K562 (cell line): ENCODE results near the gene MBD6. TPM values are rescaled to one million over a fixed set of nuclear protein-coding genes. Genes with fewer than 3 reads are reported as not detected.

Source experiments
- ARNT ChIP-seq, 2 experiments: fragments of 450-650 bp; IDR thresholded peaks; 2 replicates each; pipeline ENCODE4 v1.6.1; 2016; ENCODE audit warnings: mild to moderate bottlenecking in 1 of 2
- CAMTA2 ChIP-seq: fragments of 250-450 bp; sonication (Bioruptor Pico); conservative IDR thresholded peaks from 2 replicates; pipeline ENCODE4 v1.5.1; 2022
- CC2D1A ChIP-seq: fragments of 450-650 bp; IDR thresholded peaks from 2 replicates; pipeline ENCODE4 v1.6.1; 2017; ENCODE audit warnings: mild to moderate bottlenecking
- CHD2 ChIP-seq: IDR thresholded peaks from 2 replicates; pipeline ENCODE4 v1.6.1; 2011; ENCODE audit warnings: low read depth, low read length
- ELF4 ChIP-seq: fragments of 450-650 bp; formaldehyde crosslinking; IDR thresholded peaks from 2 replicates; pipeline ENCODE4 v1.4.0; 2022; ENCODE audit warnings: missing genetic modification characterization
- FOXP1 ChIP-seq: sonication (generic); formaldehyde crosslinking; IDR thresholded peaks from 2 replicates; pipeline ENCODE4 v1.8.0; 2022; ENCODE audit warnings: mild to moderate bottlenecking, missing genetic modification reagents
- GABPB2 ChIP-seq: fragments of 250-450 bp; sonication (Bioruptor Pico); conservative IDR thresholded peaks from 2 replicates; pipeline ENCODE4 v1.5.1; 2021; ENCODE audit warnings: mild to moderate bottlenecking
- HMBOX1 ChIP-seq: sonication (generic); IDR thresholded peaks from 2 replicates; pipeline ENCODE4 v1.6.1; 2016
- RBM34 ChIP-seq: fragments of 200-400 bp; formaldehyde crosslinking; IDR thresholded peaks from 2 replicates; pipeline ENCODE4 v1.6.1; 2018; ENCODE audit warnings: low read length, borderline replicate concordance; ENCODE audit not compliant: insufficient read depth
- RHOXF2B ChIP-seq: fragments of 250-450 bp; sonication (Bioruptor Pico); conservative IDR thresholded peaks from 2 replicates; pipeline ENCODE4 v1.5.1; 2021
- SAFB2 ChIP-seq: fragments of 200-400 bp; formaldehyde crosslinking; IDR thresholded peaks from 2 replicates; pipeline ENCODE4 v1.6.1; 2018; ENCODE audit warnings: borderline replicate concordance, low read length, low read depth, moderate library complexity; ENCODE audit not compliant: severe bottlenecking
- SMARCA4 ChIP-seq: fragments of 450-650 bp; IDR thresholded peaks from 2 replicates; pipeline ENCODE4 v1.6.1; 2016
- THAP12 ChIP-seq: fragments of 250-450 bp; sonication (Bioruptor Pico); IDR thresholded peaks from 2 replicates; pipeline ENCODE4 v1.9.0; 2021; ENCODE audit warnings: mild to moderate bottlenecking, inconsistent platforms
- VEZF1 ChIP-seq: fragments of 200-800 bp; sonication (Bioruptor generic); IDR thresholded peaks from 2 replicates; pipeline ENCODE4 v1.6.1; 2017; ENCODE audit warnings: missing genetic modification characterization, missing compliant biosample characterization
- ZBTB12 ChIP-seq: fragments of 250-450 bp; sonication (Bioruptor Pico); IDR thresholded peaks from 2 replicates; pipeline ENCODE4 v1.4.0; 2020
- ZC3H11A ChIP-seq: IDR thresholded peaks from 2 replicates; pipeline ENCODE4 v1.6.1; 2012; ENCODE audit warnings: low read depth, low read length, improper control_type of control experiment
- ZFX ChIP-seq: sonication (generic); formaldehyde crosslinking; IDR thresholded peaks from 2 replicates; pipeline ENCODE4 v1.8.0; 2022; ENCODE audit warnings: mild to moderate bottlenecking, missing genetic modification reagents, moderate library complexity
- ZNF655 ChIP-seq: fragments of 250-450 bp; sonication (Bioruptor Pico); IDR thresholded peaks from 2 replicates; pipeline ENCODE4 v1.5.0; 2021
- ZNF830 ChIP-seq: fragments of 250-450 bp; sonication (Bioruptor Pico); IDR thresholded peaks from 2 replicates; pipeline ENCODE4 v1.5.0; 2021; ENCODE audit warnings: mild to moderate bottlenecking
- ZSCAN29 ChIP-seq: fragments of 450-650 bp; IDR thresholded peaks from 2 replicates; pipeline ENCODE4 v1.6.1; 2017
- polyA plus RNA-seq, 8 experiments: library from polyadenylated mRNA; depleted of rRNA in 4 of 8; stranded (reverse) in 5 of 8; unstranded in 3 of 8; fragments of >200 nt; fragmentation: Nextera tagmentation in 2 of 8; fragmentation: Illumina TruSeq in 1 of 8; extraction: Ambion mirVana in 2 of 8; extraction: Trizol in 1 of 8; gene quantifications; 2 replicates each; pipeline versions ENCODE4 v1.2.1 to v1.2.3, GENCODE V29; 2011 to 2014; ENCODE audit warnings: inconsistent platforms in 1 of 8, missing spikeins in 1 of 8
- total RNA-seq, 7 experiments: library from RNA; depleted of rRNA in 6 of 7; stranded (reverse); fragments of >200 nt in 6 of 7; fragmentation: Illumina TruSeq in 2 of 7; extraction: Trizol in 2 of 7; gene quantifications; 2 replicates each; pipeline versions ENCODE4 v1.2.1 to v1.2.3, GENCODE V29; 2011 to 2021; ENCODE audit warnings: low replicate concordance in 1 of 7

MBD6 gene
- total and polyA plus RNA-seq, 9 of the 15 experiments (the other 6 are each of a cell fraction or from before 2014, with no cell fraction given), result 2.0 to 54.8 (median 3.8) TPM

GRCh38 chr12:57518176-57518919 is 4.3 kb upstream of the MBD6 start (continued):
- TF ChIP-seq ZNF655 (CRISPR knock-in tag), result no peak
- no peak for TF ChIP-seq THAP12 (CRISPR knock-in tag)
- TF ChIP-seq ZFX (CRISPR knock-in tag), result no peak
- no peak for TF ChIP-seq RHOXF2B
- no peak for TF ChIP-seq FOXP1 (CRISPR knock-in tag)
- TF ChIP-seq CAMTA2 (CRISPR knock-in tag), result no peak
- no peak for TF ChIP-seq VEZF1 (CRISPR knock-in tag)
- TF ChIP-seq CHD2, result no peak
- TF ChIP-seq CC2D1A, result no peak
- TF ChIP-seq ZSCAN29, result no peak
- no peak for TF ChIP-seq SAFB2
- no peak for TF ChIP-seq ZC3H11A
- 0 out of 2 replicates have a peak, but pooled peaks have one; percentile 43 for TF ChIP-seq GABPB2 (CRISPR knock-in tag)
- TF ChIP-seq ZNF830 (CRISPR knock-in tag), result no peak
- no peak for TF ChIP-seq HMBOX1
- no peak for TF ChIP-seq ARNT (IDR thresholded peaks at IDR 0.05)
- no peak for TF ChIP-seq ELF4 (CRISPR knock-in tag)
- TF ChIP-seq ZBTB12 (CRISPR knock-in tag), result no peak
- no peak for TF ChIP-seq RBM34
- TF ChIP-seq SMARCA4, result 0 out of 2 replicates have a peak, but pooled peaks have one; percentile 11
